Breast epithelium (tissue), 3 donors: Measurements from ENCODE around the gene LINGO1.

Experiments
- CTCF ChIP-seq, 3 donors: fragments of 450-650 bp; IDR thresholded peaks; one replicate each; pipeline ENCODE4 v1.5.1; 2016 to 2017; ENCODE audit warnings: antibody characterized with exemption in 3 of 3, mild to moderate bottlenecking in 3 of 3, moderate library complexity in 3 of 3
- POLR2A ChIP-seq: fragments of 450-650 bp; IDR thresholded peaks from one replicate; pipeline ENCODE4 v1.6.1; 2016; ENCODE audit warnings: antibody characterized with exemption, mild to moderate bottlenecking, moderate library complexity
- POLR2AphosphoS5 ChIP-seq, 3 donors: sonication (generic); formaldehyde crosslinking; IDR thresholded peaks; one replicate each; pipeline ENCODE4 v1.6.1; 2017; ENCODE audit warnings: antibody characterized with exemption in 3 of 3

- no peak for TF ChIP-seq CTCF (IDR thresholded peaks at IDR 0.05)
- no peak for TF ChIP-seq POLR2A
- TF ChIP-seq POLR2AphosphoS5 (IDR thresholded peaks at IDR 0.05), result no peak
Measured at GRCh38 chr15:77650265-77650664, 17.6 kb upstream of the LINGO1 start.
